GM12873 (cell line): ENCODE measurements around the gene MGME1.

ENCODE experiments used
- CTCF ChIP-seq: IDR thresholded peaks from 2 replicates; pipeline ENCODE4 v1.5.1; 2012; ENCODE audit warnings: low read depth, mild to moderate bottlenecking, moderate library complexity, low read length, control low read depth; ENCODE audit not compliant: insufficient read depth; ENCODE audit errors: missing control alignments

MGME1 gene

GRCh38 chr20:17957505-17958363 is 11.1 kb upstream of the MGME1 start:
- TF ChIP-seq CTCF, result no peak

- no peak for TF ChIP-seq CTCF
Measured at GRCh38 chr20:17958373-17959256, 10.2 kb upstream of the MGME1 start.

- no peak for TF ChIP-seq CTCF
Measured at GRCh38 chr20:17959257-17959627, 9.6 kb upstream of the MGME1 start.

- TF ChIP-seq CTCF, result no peak
Measured at GRCh38 chr20:17960927-17961586, 7.8 kb upstream of the MGME1 start.

- no peak for TF ChIP-seq CTCF
Measured at GRCh38 chr20:17961587-17961940, 7.3 kb upstream of the MGME1 start.

GRCh38 chr20:17963114-17963897 is 5.5 kb upstream of the MGME1 start:
- no peak for TF ChIP-seq CTCF

GRCh38 chr20:17964073-17964472 is 4.7 kb upstream of the MGME1 start:
- no peak for TF ChIP-seq CTCF
